Cerebellar cortex (tissue), 1 donor: ENCODE measurements around the gene CNPY2.
"Not testable (repeated sequence)": the region's sequence is repeated elsewhere in the genome, so short reads cannot be mapped to it uniquely, and the experiment has no call there.

ENCODE experiments used
- DNase-seq: peaks from one replicate; pipeline ENCODE4 v3.0.0-alpha.2; 2015; ENCODE audit warnings: low spot score

CNPY2 gene

GRCh38 chr12:56315622-56316473 lies at the start of gene CNPY2:
CNPY2 (minus strand) TSS chr12:56315988; CDS start chr12:56315217, 771 bp downstream.
- peak; percentile 99 for DNase-seq

GRCh38 chr12:56362130-56363059 lies 46.6 kb upstream of the CNPY2 start, which contains the start of gene APOF:
APOF (minus strand) TSS chr12:56362857; CDS start chr12:56362745, 112 bp downstream.
- DNase-seq = no peak

DNA sequence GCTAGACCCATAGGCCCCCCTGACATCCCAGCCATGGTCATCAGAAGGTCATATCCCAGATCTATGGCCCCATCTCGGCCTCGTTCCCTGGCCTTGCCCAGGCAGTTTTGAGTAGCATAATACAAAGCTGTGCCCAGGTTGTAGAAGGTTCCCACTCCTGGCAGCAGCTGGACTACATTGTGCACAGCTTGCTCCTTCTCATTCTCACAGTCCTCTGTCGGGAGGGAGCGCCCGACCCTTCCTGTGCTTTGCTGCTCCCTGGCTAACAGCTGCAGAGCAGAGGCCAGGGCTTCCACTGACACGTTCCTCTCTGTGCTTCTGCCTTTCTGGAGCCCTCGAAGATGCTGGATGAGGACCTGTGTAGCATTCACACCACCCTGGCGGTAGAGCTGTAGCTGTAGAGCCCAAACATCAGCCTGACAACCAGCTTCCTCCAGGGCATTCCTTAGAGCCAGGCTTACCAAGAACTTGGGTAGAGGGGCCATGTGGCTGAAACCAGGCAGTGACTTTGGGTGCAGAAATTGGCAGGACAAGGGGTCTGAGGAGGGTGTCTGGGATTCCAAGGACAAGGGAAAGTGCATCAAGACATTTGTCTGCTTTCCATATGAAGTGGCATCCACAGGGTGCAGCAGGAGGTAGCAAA lies 45.8 kb upstream of the CNPY2 start:
- no peak for DNase-seq

DNA sequence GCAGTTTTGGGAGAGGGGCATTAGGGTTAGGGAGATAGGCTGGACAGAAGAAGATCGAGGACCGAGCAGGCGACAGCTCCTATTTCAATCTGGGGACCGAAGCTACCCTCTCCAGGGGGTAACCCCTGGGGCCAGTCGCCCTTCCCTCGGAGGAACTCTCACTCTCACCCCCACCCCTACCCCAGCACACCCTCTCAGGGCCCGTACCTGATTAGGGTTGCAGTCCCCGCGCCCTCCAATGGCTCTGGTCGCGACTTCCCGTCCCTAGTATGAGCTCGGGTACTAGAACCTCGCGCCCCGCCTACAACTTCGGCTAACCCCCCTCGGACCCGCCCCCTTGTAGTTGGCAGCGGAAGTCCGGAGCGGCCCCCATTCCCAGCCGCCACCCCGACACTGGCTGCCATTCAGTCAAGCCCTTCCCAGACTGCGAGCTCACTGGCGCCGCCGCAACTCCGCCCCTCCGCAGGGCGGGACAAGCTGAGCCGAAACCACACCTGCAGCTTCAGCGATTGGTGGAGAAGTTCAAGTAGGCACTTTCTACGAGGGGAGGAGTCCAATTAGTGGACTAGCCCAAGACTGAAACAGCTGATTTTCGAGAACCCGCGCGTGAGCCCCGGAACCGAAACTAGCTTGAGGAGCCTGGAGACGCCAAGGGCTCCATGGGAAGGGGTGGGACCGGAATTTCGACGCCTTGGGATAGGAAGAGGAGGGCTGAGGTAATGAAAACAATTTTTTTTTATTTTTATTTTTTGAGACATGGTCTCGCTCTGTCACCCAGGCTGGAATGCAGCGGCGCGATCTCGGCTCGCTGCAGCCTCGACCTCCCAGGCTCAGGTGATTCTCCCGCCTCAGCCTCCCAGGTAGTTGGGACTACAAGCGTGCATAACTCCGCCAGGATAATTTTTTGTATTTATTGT lies 44.3 kb upstream of the CNPY2 start, which contains the start of gene STAT2:
Gene STAT2 (minus strand): TSS at position 257 of the 917 bp plus-strand sequence. CDS start 3,536 bp downstream, outside the sequence.
- DNase-seq = peak; percentile 100

DNA sequence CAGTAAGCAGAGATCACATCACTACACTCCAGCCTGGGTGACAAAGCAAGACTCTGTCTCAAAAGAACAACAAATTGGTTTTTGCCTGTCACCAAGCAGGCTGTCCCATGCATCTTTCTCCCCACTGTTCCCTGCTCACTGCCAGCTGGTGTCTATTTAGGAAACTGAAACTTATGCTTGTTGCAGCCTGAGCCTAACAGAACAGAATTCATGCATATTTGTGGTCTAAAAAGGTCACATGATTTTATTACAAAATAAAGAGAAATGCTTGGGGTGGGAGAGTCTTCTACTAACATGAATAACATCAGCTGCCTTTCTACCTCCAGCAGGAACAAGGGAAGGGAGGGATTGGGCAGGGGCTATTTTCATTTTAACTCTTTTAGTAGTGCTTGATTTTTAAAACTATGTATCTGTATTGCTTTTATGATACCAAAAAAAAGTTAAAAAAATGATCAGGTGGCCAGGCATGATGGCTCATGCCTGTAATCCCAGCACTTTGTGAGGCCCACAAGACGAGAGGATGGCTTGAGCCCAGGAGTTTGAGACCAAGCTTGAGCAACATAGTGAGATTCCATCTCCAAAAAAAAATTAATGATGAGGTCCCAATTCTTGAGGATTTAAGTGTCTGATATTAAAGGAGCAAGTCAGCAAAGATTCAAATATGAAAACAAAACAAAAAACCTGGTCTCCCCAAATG lies 43.2 kb upstream of the CNPY2 start:
- DNase-seq = peak; percentile 15

DNA sequence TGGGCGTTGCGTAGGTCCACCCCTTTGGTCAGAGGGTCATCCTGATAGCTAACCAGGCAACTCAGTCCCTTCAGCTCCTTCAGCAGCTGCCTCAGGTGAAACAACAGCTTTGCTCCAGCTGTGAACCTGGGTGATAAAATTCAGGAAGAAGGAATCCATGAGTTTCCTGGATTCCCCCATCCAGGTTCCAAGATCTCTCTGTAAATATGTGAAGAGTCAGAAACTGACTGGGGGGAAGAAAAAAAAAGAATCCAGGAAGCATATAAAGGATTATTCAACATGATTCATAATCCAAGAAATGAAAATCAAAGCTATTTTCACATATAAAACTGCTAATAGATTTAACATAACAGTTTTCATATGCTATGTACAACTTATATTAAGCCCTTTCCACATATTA lies 35.5 kb upstream of the CNPY2 start:
- no peak for DNase-seq

- DNase-seq = no peak
Measured at GRCh38 chr12:56350662-56351061, 34.9 kb upstream of the CNPY2 start.

- DNase-seq = peak; percentile 91
Measured at GRCh38 chr12:56348776-56349175, 33.0 kb upstream of the CNPY2 start.

DNA sequence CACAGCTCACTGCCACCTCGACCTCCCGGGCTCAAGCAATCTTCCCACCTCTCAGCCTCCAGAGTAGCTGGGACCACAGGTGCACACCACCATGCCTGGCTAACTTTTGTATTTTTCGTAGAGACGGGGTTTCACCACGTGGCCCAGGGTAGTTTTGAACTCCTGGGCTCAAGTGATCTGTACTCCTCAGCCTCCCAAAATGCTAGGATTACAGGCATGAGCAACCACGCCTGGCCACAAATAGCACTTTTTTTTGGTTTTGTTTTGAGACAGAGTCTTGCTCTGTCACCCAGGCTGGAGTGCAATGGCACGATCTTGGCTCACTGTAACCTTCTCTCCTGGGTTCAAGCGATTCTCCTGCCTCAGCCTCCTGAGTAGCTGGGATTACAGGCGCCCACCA lies 31.5 kb upstream of the CNPY2 start:
- DNase-seq = not testable (repeated sequence)

- peak; percentile 56 for DNase-seq
Measured at GRCh38 chr12:56346675-56347074, 30.9 kb upstream of the CNPY2 start.

GRCh38 chr12:56342290-56342689 lies 26.5 kb upstream of the CNPY2 start:
- not testable (repeated sequence) for DNase-seq

DNA sequence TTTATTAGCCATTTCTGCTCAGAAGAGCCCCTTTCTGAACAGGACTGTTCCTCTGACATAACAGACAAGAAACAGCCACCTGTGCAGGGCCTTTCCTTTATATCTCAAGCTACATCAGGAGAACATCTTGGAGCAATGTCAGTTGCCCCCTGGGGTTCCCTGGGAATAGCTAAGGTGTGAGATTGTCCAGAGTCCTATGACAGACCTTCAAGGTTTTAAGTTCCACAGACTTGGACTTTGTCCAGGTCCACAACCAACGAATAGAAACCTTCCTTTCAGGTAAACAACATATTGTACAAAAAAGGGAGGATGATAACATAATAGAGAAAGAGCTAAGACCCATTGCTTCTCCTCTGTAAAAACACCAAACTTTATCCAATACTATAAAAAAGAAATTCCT lies 25.8 kb upstream of the CNPY2 start:
- DNase-seq = no peak

DNA sequence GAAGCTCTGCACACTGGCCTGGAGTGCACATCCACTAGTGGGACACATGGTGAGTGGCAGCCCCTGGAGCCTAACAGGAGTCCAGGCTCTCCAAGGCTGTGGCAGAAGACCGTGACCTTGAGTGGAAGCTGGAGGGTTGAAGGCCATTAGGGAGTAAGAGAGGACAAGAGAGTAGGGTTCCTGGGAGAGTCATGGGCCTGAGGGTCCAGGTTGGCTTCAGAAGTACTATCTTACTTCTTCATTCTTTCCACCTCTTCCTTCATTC lies 23.3 kb upstream of the CNPY2 start:
- DNase-seq = no peak

GRCh38 chr12:56338308-56339157 lies 22.7 kb upstream of the CNPY2 start, which contains the start of gene IL23A:
IL23A (plus strand) TSS chr12:56338884; CDS start chr12:56339045, 161 bp downstream.
- DNase-seq = no peak

GRCh38 chr12:56337753-56338251 lies 22.0 kb upstream of the CNPY2 start:
- DNase-seq = no peak

GRCh38 chr12:56336361-56337167 lies 20.8 kb upstream of the CNPY2 start:
- no peak for DNase-seq

GRCh38 chr12:56335527-56335926 lies 19.7 kb upstream of the CNPY2 start:
- DNase-seq = not testable (repeated sequence)

- no peak for DNase-seq
Measured at GRCh38 chr12:56334490-56334793, 18.7 kb upstream of the CNPY2 start.
